ENCODE measurements around the gene EP400. TPM values are rescaled to one million over a fixed set of nuclear protein-coding genes. Genes with fewer than 3 reads are reported as not detected.

EP400 gene
- total RNA-seq, 1 experiment from 2014 or later = 6.7 TPM

DNA sequence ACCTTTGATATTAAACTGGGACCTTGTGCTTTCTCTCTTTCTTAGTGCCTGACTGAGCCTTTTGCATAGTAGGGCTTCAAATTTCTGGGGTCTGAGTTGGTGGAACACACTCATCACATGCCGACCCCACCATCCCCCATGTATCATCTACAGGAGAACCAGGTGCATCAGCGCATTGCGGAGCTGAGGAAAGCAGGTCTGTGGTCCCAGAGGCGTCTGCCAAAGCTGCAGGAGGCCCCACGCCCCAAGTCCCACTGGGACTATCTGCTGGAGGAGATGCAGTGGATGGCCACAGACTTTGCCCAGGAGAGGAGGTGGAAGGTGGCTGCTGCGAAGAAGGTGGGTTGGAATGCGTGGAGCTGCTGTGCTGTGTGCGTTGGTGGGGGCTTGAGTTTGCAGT lies 37.8 kb downstream of the EP400 start:
- DNase-seq (ENCODE audit: low spot score) = no peak

DNA sequence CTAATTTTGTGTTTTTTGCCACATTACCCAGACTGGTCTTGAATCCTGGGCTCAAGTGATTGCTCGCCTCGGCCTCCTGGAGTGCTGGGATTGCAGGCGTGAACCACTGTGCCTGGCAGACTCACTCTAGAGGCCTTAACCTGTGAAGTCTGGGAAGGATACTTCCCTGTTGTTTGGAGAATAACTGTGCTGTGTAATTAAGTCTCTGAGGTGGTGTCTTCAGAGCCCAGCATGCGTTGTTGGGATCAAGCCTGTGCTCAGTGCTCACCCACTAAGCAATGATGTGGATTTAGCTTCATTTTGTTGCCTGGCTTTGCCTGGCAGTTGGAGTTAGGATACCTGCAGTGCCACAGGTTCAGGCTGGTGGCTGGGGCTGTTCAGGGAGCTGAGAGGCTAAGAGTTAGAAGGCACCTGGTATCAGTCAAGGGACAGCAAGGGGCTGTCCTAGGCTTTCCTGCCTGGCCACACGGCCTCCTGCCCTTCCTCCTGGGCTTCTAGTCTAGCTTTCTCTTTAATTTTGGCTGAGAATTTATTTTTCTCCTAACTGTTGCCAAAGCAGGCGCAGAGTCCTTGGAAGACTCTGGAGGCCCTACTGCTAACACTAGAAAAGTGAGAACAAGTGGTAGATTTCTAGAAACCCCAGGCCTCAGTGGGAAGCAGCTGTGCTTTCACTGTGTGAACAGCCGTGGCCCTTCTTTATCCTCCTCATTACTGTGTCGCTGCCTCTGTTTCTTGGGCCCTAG lies 38.5 kb downstream of the EP400 start:
- DNase-seq (ENCODE audit: low spot score) = no peak

DNA sequence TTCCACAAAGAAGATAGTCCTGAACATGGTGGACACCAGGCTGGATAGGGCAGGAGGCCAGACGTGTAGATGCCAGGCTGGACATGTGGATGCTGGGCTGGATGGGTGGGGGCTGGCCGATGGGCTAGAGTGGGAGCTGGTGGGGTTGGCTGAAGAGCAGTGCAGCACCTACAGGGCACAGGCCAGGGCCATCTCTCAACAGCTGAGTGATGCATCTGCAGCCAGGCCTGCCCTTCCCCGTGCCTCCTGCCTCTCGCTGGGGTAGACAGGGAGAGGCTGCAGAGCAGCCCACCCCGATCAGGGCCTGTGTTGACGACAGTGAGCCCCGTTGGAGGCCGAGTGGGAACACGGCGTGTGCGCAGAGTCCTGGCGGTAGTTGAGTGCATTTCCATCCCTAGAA lies 39.3 kb downstream of the EP400 start:
- DNase-seq (ENCODE audit: low spot score) = no peak

DNA sequence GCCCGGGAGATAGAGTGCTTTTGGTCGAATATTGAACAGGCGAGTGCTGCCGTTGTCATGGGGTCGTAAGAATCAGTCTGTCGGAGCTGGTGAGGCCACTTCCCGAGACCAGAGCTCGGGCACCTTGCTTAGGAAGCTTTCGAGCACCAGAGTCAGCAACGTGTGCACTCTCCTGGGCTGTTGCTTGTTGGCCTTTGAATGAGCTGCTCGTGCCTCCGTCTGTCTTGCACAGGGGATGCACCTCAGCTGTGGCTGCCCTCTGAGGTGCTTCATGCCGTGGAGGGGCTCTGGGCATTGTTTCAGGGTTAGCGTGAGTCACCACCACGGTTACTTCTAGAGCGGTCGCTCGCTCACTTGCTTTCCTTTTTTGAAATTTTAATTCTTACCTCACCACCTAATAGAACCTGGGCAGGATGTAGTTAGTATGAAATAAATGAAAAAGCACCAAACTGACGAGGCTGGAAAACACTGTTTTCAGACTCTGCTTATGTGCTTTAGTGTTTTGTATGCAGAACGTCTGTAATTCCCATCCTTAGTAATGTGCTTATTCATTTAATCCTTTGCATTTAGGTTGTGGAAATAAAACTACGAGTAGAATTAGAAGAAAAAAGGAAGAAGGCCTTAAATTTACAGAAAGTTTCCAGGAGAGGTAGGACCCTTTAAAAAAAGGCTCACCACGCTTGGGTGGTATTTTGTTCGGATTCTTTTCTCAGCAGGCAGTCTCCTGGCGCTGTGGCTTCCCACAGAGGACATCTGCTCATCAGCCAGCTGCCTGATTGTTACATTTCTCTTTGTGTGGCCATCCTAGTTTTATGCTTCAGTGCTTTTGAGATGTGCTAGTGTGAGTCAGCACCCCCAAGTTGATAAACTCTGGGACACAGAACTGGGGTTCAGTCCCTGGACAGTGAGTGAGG lies 40.6 kb downstream of the EP400 start:
- DNase-seq (ENCODE audit: low spot score) = no peak

DNA sequence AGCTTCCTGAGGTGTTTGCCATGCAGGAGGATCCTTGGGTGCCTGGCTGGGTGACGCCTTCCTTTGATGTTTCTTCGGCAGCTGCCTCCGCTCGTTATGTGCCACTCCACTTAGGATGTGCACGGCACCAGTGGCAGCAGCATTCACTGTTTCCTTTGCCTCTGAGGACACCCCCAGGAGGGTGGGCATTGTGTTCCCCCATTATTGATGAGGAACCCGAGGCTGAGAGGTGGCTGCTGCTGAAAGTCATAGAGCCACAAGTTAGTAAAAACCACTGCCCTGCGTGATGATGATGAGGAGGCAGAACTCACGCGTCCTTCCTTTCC lies 41.2 kb downstream of the EP400 start:
- DNase-seq (ENCODE audit: low spot score) = no peak

DNA sequence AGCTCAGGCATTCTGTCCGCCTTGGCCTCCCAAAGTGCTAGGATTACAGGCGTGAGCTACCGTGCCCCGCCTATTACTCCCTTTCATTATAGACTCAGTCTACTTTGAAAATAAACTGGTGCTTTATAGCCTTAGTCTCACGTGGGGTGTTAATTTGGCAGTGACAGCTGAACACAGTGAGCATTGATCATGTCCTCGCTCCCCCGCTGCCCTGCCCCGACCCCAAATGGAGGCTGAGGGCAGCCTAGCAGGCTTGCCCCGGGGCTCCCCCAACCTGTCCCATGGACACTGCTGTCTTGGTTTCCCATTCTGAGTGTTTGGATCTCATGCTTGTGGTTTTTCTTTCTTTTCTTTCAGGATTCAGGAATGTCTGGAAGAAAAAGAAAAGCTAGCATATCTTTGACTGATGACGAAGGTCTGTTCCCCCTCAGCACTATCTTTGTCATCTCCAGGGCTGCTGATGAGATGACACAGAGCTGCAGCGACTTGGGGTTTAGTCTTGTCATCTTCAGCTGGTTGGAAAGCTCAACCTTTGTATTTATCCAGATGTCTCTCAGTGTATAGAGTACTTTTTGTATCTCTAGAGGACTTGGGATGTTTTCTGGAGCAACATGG lies 42.2 kb downstream of the EP400 start:
- DNase-seq (ENCODE audit: low spot score) = no peak

DNA sequence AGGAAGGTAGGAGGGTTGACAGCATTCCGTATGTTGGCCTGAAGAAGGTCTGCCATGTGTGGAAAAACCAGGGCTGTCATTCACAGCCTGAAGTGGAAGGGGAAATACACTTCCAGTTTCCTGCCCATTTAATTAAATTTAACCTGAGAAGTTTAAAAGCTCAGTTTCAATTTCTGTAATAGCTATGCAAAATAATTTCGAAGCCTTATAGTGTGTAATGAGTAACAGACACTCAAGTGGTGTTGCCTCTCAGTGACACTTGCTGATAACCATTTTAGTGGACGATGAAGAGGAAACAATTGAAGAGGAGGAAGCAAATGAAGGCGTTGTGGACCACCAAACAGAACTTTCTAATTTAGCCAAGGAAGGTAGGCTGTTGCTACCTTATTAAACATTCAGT lies 44.8 kb downstream of the EP400 start:
- no peak for DNase-seq (ENCODE audit: low spot score)

DNA sequence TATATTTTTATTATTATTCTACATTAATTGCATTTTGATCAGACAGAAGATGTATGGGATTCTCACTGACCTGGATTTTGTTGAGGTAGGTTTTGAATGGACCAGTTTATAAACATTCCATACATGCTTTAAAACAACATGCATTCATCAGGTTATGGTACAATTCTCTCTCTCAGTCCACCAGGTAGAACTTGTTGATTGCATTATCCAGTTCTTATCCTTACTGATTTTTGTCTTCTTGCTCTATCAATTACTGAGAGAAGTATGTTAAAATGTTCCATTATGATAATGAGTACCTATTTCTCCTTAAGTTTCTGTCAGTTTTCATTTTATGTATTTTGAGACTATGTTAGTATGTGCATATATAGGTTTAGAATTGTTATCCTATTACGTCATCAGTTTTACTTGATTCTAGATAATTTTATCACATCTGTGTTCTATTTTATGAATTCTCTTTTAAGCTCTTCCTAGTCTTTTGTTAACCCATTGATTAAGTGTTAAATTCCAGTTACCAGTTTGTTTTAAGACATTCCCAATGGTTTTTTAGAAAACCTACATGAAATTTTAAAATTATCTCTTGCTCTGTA lies 50.6 kb downstream of the EP400 start:
- no peak for DNase-seq (ENCODE audit: low spot score)

DNA sequence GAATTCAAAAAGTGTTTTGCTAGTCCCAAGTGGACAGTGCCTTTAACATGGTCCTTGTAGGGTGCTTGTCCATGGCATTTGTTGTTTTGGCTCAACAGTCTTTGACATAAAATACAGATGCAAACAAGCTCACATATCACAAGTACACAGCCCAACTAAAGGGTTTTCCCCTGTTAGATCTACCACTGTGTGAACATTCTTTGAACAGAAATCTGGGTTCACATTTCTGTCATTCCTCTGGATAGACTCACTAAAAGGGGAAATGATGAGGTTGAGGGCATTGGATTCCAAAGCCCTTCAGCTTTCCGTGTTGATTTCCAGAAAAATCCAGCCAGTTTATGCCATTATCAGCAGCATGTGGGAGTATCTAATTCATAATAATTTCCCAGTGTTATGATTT lies 54.1 kb downstream of the EP400 start:
- no peak for DNase-seq (ENCODE audit: low spot score)

DNA sequence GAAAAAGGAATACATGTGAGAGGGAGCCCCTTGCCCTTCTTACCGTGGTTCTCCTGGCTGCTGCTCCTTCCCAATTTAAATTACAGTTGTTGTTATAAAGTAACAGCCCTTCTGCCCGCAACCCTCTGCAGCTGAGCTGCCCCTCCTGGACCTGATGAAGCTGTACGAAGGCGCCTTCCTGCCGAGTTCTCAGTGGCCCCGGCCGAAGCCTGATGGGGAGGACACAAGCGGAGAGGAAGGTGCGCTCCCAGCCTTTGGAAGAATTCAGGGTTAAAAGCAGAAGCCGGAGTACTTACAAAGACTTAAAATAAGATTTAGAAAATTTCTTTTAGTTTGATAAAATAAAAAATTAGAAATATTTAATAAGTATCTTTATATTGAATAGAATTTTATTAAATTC lies 55.2 kb downstream of the EP400 start:
- DNase-seq (ENCODE audit: low spot score) = no peak

DNA sequence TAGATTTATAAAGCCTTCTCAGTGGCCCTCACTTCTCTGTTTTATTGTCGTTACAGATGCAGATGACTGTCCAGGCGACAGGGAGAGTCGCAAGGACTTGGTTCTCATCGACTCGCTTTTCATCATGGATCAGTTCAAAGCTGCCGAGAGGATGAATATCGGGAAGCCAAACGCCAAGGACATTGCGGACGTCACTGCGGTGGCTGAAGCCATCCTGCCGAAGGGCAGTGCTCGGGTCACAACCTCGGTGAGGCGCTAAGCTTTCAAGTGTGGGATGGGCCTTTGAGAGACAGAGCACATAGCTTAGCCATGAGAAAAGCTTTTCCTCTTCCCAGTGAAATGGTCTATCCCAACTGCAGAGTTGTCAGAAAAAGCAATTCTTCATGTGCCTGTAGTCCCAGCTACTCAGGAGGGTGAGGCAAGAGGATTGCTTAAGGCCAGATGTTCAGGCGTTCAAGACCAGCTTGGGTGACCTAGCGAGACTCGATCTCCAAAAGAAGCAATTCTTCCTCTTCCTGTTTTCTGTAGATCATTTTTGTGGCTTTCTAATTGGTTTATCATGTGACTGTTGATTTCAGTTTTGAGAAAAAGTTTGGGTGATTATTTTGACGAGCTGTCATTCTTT lies 56.4 kb downstream of the EP400 start:
- no peak for DNase-seq (ENCODE audit: low spot score)

DNA sequence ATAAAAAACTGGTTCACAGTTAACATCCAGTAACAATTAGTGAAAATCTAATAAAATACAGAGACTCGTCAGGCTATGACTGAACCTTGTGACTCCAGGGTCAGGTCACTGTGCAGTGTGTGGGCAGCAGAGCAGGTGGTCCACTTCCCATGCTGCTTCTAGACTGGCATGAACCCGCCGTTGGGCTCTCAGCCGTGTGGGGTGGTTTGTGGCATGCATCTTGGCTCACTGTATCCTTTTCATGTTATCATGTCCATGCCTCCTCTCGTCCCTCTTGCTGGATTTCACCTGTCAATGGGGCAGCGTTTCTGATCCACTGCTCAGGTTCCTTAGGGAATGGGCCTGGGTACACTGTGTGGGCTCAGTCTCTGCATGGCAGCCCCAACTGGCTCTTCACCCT lies 57.3 kb downstream of the EP400 start:
- DNase-seq (ENCODE audit: low spot score) = no peak

DNA sequence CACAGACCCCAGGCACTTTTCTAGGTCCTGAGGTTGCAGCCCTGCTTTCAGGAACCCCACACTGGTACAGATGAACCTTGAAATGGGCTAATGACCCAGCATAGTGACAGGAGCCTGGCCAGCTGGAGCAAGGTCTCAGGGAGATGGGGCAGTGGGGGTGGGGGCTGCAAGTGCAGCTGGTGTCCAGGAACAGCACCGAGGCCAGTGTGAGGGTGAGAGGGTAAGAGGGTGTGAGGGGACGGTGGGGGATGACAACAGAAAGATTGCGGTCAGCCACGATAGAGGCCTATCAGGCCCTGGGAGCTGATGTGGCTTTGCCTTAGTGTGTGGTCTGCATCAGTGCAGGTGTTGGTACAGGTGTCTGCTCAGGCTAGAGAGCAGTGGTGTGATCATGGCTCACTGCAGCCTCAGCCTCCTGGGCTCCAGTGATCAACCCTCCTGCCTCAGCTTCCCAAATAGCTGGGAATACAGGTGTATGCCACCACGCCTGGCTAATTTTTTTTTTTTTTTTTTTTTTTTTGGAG lies 59.7 kb downstream of the EP400 start:
- DNase-seq (ENCODE audit: low spot score) = no peak

DNA sequence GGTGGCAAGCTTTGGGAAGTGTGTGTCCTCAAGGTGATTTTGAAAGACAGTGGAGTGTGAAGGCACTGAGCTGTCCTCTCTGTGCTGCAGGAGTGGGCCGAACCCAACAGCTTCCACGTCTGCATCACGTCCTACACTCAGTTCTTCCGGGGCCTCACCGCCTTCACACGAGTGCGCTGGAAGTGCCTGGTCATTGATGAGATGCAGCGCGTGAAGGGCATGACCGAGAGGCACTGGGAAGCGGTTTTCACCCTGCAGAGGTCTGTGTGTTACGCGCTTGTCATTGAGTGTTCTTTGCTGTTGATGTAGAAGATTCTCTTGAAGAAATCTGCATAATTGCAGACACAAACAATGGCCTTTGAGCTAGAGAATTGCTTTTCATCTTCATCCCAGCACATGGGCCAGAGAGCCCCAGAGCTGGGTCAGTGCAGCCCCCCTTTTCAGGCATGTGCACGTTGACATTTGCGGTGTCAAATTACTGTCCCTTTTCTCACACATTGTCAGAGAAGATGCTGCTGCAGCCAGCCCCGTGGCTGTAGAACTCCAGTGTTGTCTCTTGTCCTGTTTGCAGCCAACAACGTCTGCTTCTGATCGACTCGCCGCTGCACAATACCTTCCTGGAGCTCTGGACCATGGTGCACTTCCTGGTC lies 63.3 kb downstream of the EP400 start:
- no peak for DNase-seq (ENCODE audit: low spot score)

DNA sequence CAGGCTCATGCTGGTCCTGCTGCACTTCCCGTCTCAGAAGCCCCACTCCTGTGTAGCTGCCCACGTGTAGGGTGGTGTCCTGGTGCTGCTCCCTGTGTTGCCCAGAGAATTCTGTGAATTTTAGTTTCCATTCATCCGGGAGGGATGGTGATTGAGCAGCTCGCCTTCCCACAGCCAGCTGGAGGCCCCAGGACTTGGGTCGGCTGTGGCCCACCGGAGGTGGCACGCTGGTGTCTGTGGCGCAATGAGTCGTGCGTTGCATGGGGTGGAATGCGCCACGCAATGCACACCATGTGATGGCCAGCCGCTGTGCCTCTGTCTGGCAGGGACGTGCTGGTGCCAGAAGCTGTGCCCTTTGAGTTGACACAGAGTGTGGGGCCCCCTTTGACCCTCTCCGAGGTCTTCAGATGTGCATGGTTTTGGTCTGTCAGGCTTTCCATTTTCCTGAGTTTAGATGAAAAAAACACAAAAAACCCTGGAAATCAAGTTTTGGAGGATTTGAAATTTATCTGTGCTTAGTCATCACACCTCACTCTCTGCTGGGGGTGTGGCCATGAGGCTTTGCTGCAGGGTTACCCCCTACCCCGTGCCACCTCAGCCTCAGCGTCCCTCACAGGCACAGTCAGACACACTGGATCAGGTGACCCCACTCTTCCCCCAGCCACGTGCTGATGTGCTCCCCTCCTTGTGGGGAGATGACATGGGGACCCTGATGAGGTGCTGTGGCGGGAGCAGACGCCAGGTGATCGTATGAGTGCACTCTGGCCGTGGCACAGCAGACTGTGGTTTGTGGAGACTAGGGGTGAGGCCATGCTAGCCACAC lies 64.6 kb downstream of the EP400 start:
- DNase-seq (ENCODE audit: low spot score) = no peak

DNA sequence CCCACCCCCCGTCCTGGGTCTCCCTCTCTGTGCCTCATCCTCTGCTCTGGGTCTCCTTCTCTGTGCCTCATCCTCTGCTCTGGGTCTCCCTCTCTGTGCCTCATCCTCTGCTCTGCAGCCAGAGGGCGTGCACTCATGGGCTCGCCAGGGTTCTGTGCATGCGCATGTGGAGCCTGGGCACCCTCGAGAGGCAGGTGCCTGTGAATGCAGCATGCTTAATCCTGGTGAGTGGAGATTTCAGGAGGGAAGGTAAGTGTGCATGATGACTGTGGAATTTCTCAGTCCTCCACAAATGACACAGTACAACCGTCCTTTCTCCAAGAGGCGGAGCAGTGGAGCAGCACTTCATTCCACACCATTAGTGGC lies 65.2 kb downstream of the EP400 start:
- no peak for DNase-seq (ENCODE audit: low spot score)

DNA sequence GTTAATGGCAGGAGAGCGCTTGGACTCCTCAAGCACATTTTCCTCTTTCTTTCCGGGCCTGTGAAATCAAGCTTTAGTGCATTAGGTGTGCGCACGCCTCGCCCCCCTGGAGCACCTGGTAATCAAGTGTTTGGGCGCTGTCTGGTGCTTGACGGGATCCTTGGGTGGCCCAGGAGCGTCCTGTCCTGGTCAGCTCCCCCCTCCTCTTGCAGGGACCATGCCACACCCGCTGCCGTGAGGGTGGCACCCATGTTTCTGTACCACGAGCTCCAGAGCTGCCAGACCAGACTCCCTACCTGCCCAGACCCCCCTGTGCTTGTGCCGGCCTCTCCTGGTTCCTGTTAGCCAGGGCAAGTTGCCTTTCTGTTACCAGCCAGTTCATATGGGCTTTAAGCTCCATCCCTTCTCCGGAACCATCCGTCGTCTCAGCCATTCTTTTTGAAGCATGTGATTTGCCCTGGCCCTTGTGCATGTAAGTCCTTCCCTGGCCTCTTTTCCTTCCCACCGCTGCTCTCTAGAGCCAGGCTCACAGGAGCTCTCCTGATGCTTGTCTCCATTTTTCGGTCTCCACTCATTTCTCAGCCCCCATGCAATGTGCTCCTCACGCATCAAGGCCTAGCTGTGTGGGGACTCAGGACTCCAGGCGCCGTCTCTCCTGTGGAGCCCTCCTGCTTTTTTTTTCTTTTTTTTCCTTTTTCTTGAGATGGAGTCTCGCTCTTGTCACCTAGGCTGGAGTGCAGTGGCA lies 66.1 kb downstream of the EP400 start:
- DNase-seq (ENCODE audit: low spot score) = no peak

DNA sequence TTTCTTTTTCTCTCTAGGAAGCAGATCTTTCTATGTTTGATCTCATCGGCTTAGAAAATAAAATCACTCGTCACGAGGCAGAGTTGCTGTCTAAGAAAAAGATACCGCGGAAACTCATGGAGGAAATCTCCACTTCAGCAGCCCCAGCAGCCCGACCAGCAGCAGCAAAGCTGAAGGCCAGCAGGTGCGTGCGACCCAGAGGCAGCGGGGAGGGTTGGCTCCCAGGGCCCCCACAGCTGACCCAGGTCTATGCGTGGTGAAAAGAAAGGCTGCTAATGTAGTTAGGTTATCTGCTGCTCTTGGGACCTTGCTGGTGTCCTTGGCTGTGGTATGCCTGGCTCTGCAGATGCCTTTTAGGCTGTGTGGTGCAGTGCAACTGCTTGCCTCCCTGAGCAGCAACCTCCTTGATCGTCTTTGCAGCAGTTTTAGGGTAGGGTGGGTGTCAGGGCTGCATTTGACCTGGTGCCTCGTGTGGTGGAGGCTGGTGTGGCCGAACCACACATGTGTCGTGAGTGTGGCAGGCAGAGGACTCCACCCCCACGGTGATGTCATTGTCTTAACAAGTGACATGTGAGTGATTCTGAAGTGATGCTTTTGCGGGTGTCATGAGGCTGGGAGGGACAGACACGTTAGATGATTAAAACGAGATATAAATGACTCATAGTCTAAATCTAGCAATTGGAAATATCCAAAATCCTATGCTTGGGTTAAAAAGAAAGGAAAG lies 68.6 kb downstream of the EP400 start:
- DNase-seq (ENCODE audit: low spot score) = no peak

DNA sequence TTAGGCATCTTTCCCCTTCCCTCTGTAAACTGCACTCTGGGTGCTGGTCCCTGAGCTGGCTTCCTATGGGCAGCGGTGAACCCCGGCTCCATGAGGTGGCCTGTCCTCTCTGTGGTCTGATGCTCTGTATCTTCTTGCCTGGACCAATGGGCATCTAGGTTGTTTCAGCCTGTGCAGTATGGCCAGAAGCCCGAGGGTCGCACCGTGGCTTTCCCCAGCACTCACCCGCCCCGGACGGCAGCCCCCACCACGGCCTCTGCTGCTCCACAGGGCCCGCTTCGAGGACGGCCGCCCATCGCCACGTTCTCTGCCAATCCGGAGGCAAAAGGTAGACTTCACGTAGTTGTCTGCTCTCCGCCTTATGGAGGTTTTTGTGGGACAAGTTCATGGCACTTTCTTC lies 70.1 kb downstream of the EP400 start:
- DNase-seq (ENCODE audit: low spot score) = no peak
